Amygdala (tissue), 56 donors: ENCODE results near the gene C19orf44.

ENCODE experiments used
- DNase-seq, 56 donors: peaks; one replicate each; lab custom pipeline; 2025; lab: John Stamatoyannopoulos, UW

Gene C19orf44

GRCh38 chr19:16566161-16566560 lies 70.0 kb downstream of the C19orf44 start:
- DNase-seq = no peak

- DNase-seq = no peak
These were observed 70.5 kb downstream of the C19orf44 start for GRCh38 chr19:16566702-16567101.

DNA sequence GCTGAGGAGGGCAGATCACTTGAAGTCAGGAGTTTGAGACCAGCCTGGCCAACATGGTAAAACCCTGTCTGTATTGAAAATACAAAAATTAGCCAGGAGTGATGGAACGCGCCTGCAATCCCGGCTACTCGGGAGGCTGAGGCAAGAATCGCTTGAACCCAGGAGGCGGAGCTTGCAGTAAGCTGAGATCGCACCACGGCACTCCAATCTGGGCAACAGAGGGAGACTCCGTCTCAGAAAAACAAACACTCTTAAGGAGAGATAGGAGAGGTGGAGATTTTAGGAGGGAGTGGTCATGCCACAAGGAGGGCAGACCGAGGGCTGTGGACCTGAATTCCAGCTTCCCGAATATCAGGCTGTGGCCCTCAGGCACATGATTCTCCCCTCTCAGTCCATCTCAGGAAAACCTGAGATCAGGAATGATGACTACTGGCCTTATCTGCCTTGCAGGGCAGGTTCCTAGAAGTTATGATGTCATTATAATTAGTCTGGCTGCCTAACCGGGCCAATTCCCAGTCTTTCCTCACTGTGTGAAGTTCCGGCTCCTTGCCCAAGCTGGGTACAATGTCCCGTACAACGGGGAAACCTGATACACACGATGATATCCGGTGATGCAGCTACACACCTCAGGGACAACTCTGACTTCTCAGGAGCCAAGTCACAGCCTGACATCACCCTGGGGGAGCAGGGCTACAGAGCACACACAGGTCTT lies 73.6 kb downstream of the C19orf44 start:
- DNase-seq = no peak
